Upper lobe of left lung (tissue), 4 donors: ENCODE measurements around the gene NDRG2.

Experiments
- POLR2AphosphoS5 ChIP-seq, 2 donors: sonication (generic); formaldehyde crosslinking; IDR thresholded peaks; one replicate each; pipeline ENCODE4 v1.5.1; 2017; ENCODE audit warnings: antibody characterized with exemption in 2 of 2
- TF ChIP-seq, protein P1 (sequence below), 6 experiments: fragments of 450-650 bp in 4 of 6; fragments of 200-600 bp in 2 of 6; sonication (generic) in 2 of 6; IDR thresholded peaks; one replicate each; pipeline ENCODE4 v1.5.1; 2016 to 2019; ENCODE audit warnings: antibody characterized with exemption in 6 of 6

DNA sequence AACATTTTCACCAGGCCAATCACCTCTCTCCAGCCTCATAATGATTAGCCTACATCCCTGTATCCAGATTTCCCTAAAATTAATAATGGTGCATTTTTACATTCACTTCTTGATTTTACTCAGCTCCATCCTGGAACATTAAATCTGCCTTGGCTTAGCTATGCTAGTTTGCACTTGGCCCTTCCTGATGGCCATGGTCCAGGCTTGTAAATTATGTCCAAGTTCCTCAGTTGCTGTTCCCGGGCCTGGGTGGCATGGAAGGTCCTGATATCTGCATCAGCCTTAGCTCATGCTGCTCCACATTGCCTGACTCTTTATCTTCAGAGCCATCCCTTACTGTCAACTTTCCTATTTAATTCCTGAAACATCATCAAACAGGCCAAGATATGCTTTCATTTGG lies 46.2 kb downstream of the NDRG2 start:
- TF ChIP-seq, protein P1, sequence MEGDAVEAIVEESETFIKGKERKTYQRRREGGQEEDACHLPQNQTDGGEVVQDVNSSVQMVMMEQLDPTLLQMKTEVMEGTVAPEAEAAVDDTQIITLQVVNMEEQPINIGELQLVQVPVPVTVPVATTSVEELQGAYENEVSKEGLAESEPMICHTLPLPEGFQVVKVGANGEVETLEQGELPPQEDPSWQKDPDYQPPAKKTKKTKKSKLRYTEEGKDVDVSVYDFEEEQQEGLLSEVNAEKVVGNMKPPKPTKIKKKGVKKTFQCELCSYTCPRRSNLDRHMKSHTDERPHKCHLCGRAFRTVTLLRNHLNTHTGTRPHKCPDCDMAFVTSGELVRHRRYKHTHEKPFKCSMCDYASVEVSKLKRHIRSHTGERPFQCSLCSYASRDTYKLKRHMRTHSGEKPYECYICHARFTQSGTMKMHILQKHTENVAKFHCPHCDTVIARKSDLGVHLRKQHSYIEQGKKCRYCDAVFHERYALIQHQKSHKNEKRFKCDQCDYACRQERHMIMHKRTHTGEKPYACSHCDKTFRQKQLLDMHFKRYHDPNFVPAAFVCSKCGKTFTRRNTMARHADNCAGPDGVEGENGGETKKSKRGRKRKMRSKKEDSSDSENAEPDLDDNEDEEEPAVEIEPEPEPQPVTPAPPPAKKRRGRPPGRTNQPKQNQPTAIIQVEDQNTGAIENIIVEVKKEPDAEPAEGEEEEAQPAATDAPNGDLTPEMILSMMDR (IDR thresholded peaks at IDR 0.05), result no peak
- TF ChIP-seq POLR2AphosphoS5 (IDR thresholded peaks at IDR 0.05), result no peak
